ENCODE results near the gene OBSCN. TPM values are rescaled to one million over a fixed set of nuclear protein-coding genes. Genes with fewer than 3 reads are reported as not detected.

The OBSCN gene
- total and polyA plus RNA-seq, 2 donors, result 10.1 to 75.9 TPM

DNA sequence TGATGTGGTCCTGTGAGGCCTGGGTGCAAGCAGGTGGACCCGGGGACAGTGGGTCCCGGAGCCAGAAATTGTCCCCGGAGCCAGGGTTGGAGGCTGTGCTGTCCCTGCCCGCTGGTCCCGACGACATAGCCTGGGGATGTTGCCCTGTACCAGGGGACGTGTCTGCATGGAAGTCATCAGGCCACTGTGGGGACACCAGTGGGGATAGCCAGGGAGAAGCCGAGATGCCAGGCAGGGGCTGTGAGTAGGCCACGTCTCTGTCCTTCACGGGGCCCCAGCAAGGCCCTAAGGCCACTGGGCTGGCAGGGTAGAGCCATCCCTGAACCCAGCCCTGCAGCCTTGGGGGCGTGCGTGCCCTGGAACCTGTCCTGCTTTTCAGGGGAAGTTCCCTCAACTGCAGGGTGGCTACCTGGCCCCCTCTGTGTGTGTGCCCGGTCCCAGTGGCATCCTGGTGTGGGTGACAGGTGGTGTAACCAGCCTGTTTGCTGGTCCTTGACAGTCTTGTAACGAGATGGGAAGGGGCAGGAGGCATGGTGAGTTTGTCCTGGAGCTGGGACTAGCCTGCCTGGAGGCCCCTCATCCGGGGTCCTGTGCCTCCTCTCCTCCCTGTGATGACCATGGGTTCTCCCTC lies 73.2 kb downstream of the OBSCN start:
- WGBS, result 97% methylated on average over 15 of the region's 15 CpGs
- peaks cover 19 to 78% of the 10 kb centered on the region in 2 donors for H3K36me3 ChIP-seq (ENCODE audit: control insufficient read depth in 2 of 2, insufficient read depth in 2 of 2, low read length in 1 of 2)
- no peak for DNase-seq (ENCODE audit: low read depth in 6 of 9, low spot score in 9 of 9)

GRCh38 chr1:228281631-228282328 lies 73.9 kb downstream of the OBSCN start:
- no peak for DNase-seq (ENCODE audit: low read depth in 6 of 9, low spot score in 9 of 9)
- WGBS, result over 99% methylated on average over 16 of the region's 16 CpGs
- peaks cover 22 to 84% of the 10 kb centered on the region in 2 donors for H3K36me3 ChIP-seq (ENCODE audit: control insufficient read depth in 2 of 2, insufficient read depth in 2 of 2, low read length in 1 of 2)

More for the DNA sequence above, 73.2 kb downstream of the OBSCN start:
- peaks cover 0 to 5% of the 10 kb centered on the region in 2 donors for H3K9me3 ChIP-seq (ENCODE audit: control insufficient read depth in 2 of 2, insufficient read depth in 1 of 2, low read length in 1 of 2)
- peaks cover 3 to 6% of the 10 kb centered on the region in 2 donors for H3K4me1 ChIP-seq (ENCODE audit: control insufficient read depth in 2 of 2, insufficient read depth in 2 of 2, low read length in 2 of 2)
- H3K4me3 ChIP-seq (ENCODE audit: low read length in 2 of 2), result no peak overlapping the region
- H3K27me3 ChIP-seq (ENCODE audit: control insufficient read depth in 2 of 2, insufficient read depth in 1 of 2, low read length in 1 of 2), result no peaks in the 10 kb centered on the region
- H3K27ac ChIP-seq (ENCODE audit: low read depth in 1 of 2, low read length in 1 of 2), result no peak overlapping the region

GRCh38 chr1:228282329-228283042 lies 74.6 kb downstream of the OBSCN start:
- Histone ChIP-seq H3K9me3 (ENCODE audit: control insufficient read depth in 2 of 2, insufficient read depth in 1 of 2, low read length in 1 of 2) (no peaks in the 10 kb centered on the region), H3K27ac (ENCODE audit: low read depth in 1 of 2, low read length in 1 of 2) (no peak overlapping the region), H3K4me3 (ENCODE audit: low read length in 2 of 2) (no peak overlapping the region), H3K4me1 (ENCODE audit: control insufficient read depth in 2 of 2, insufficient read depth in 2 of 2, low read length in 2 of 2) (no peaks in the 10 kb centered on the region), H3K36me3 (ENCODE audit: control insufficient read depth in 2 of 2, insufficient read depth in 2 of 2, low read length in 1 of 2) (peaks cover 22 to 82% of the 10 kb centered on the region in 2 donors), H3K27me3 (ENCODE audit: control insufficient read depth in 2 of 2, insufficient read depth in 1 of 2, low read length in 1 of 2) (no peaks in the 10 kb centered on the region)
- no peak for DNase-seq (ENCODE audit: low read depth in 6 of 9, low spot score in 9 of 9)
- WGBS, result 97% methylated on average over 17 of the region's 17 CpGs

More at GRCh38 chr1:228281631-228282328, 73.9 kb downstream of the OBSCN start:
- Histone ChIP-seq H3K27me3 (ENCODE audit: control insufficient read depth in 2 of 2, insufficient read depth in 1 of 2, low read length in 1 of 2) (no peaks in the 10 kb centered on the region), H3K9me3 (ENCODE audit: control insufficient read depth in 2 of 2, insufficient read depth in 1 of 2, low read length in 1 of 2) (no peaks in the 10 kb centered on the region), H3K27ac (ENCODE audit: low read depth in 1 of 2, low read length in 1 of 2) (no peak overlapping the region), H3K4me3 (ENCODE audit: low read length in 2 of 2) (no peak overlapping the region), H3K4me1 (ENCODE audit: control insufficient read depth in 2 of 2, insufficient read depth in 2 of 2, low read length in 2 of 2) (no peaks in the 10 kb centered on the region)

DNA sequence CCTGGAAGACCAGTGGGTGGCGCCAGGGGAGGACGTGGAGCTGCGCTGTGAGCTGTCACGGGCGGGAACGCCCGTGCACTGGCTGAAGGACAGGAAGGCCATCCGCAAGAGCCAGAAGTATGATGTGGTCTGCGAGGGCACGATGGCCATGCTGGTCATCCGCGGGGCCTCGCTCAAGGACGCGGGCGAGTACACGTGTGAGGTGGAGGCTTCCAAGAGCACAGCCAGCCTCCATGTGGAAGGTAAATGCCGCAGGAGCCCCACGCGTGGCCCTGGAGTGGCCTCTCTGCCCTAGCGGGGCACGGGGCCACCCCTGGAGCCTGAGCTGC lies 75.2 kb downstream of the OBSCN start:
- Histone ChIP-seq H3K9me3 (ENCODE audit: control insufficient read depth in 2 of 2, insufficient read depth in 1 of 2, low read length in 1 of 2) (no peaks in the 10 kb centered on the region), H3K36me3 (ENCODE audit: control insufficient read depth in 2 of 2, insufficient read depth in 2 of 2, low read length in 1 of 2) (peaks cover 23 to 80% of the 10 kb centered on the region in 2 donors), H3K27me3 (ENCODE audit: control insufficient read depth in 2 of 2, insufficient read depth in 1 of 2, low read length in 1 of 2) (no peaks in the 10 kb centered on the region), H3K4me1 (ENCODE audit: control insufficient read depth in 2 of 2, insufficient read depth in 2 of 2, low read length in 2 of 2) (no peaks in the 10 kb centered on the region), H3K4me3 (ENCODE audit: low read length in 2 of 2) (no peak overlapping the region), H3K27ac (ENCODE audit: low read depth in 1 of 2, low read length in 1 of 2) (no peak overlapping the region)
- no peak for DNase-seq (ENCODE audit: low read depth in 6 of 9, low spot score in 9 of 9)
- 97% methylated on average over 22 of the region's 22 CpGs for WGBS

- Histone ChIP-seq H3K36me3 (ENCODE audit: control insufficient read depth in 2 of 2, insufficient read depth in 2 of 2, low read length in 1 of 2) (peaks cover 26 to 82% of the 10 kb centered on the region in 2 donors), H3K27ac (ENCODE audit: low read depth in 1 of 2, low read length in 1 of 2) (no peak overlapping the region), H3K4me3 (ENCODE audit: low read length in 2 of 2) (no peak overlapping the region), H3K27me3 (ENCODE audit: control insufficient read depth in 2 of 2, insufficient read depth in 1 of 2, low read length in 1 of 2) (no peaks in the 10 kb centered on the region), H3K9me3 (ENCODE audit: control insufficient read depth in 2 of 2, insufficient read depth in 1 of 2, low read length in 1 of 2) (no peaks in the 10 kb centered on the region), H3K4me1 (ENCODE audit: control insufficient read depth in 2 of 2, insufficient read depth in 2 of 2, low read length in 2 of 2) (no peaks in the 10 kb centered on the region)
- 98% methylated on average over 20 of the region's 20 CpGs for WGBS
- no peak for DNase-seq (ENCODE audit: low read depth in 6 of 9, low spot score in 9 of 9)
Observed at GRCh38 chr1:228283476-228284147, 75.8 kb downstream of the OBSCN start.

GRCh38 chr1:228284148-228284495 lies 76.3 kb downstream of the OBSCN start:
- WGBS, result 95% methylated on average over 3 of the region's 3 CpGs
- no peaks in the 10 kb centered on the region for H3K9me3 ChIP-seq (ENCODE audit: control insufficient read depth in 2 of 2, insufficient read depth in 1 of 2, low read length in 1 of 2)

GRCh38 chr1:228284521-228284920 lies 76.7 kb downstream of the OBSCN start:
- Histone ChIP-seq H3K27ac (ENCODE audit: low read depth in 1 of 2, low read length in 1 of 2) (no peak overlapping the region), H3K36me3 (ENCODE audit: control insufficient read depth in 2 of 2, insufficient read depth in 2 of 2, low read length in 1 of 2) (peaks cover 24 to 77% of the 10 kb centered on the region in 2 donors), H3K27me3 (ENCODE audit: control insufficient read depth in 2 of 2, insufficient read depth in 1 of 2, low read length in 1 of 2) (no peaks in the 10 kb centered on the region), H3K4me1 (ENCODE audit: control insufficient read depth in 2 of 2, insufficient read depth in 2 of 2, low read length in 2 of 2) (no peaks in the 10 kb centered on the region), H3K9me3 (ENCODE audit: control insufficient read depth in 2 of 2, insufficient read depth in 1 of 2, low read length in 1 of 2) (no peaks in the 10 kb centered on the region), H3K4me3 (ENCODE audit: low read length in 2 of 2) (no peak overlapping the region)
- no peak for DNase-seq (ENCODE audit: low read depth in 6 of 9, low spot score in 9 of 9)
- WGBS, result 84% methylated on average over 6 of the region's 6 CpGs

More at GRCh38 chr1:228284148-228284495, 76.3 kb downstream of the OBSCN start:
- Histone ChIP-seq H3K4me3 (ENCODE audit: low read length in 2 of 2) (no peak overlapping the region), H3K27me3 (ENCODE audit: control insufficient read depth in 2 of 2, insufficient read depth in 1 of 2, low read length in 1 of 2) (no peaks in the 10 kb centered on the region), H3K36me3 (ENCODE audit: control insufficient read depth in 2 of 2, insufficient read depth in 2 of 2, low read length in 1 of 2) (peaks cover 24 to 80% of the 10 kb centered on the region in 2 donors), H3K4me1 (ENCODE audit: control insufficient read depth in 2 of 2, insufficient read depth in 2 of 2, low read length in 2 of 2) (no peaks in the 10 kb centered on the region), H3K27ac (ENCODE audit: low read depth in 1 of 2, low read length in 1 of 2) (no peak overlapping the region)
- DNase-seq (ENCODE audit: low read depth in 6 of 9, low spot score in 9 of 9), result no peak

- no peak for DNase-seq (ENCODE audit: low read depth in 6 of 9, low spot score in 9 of 9)
- H3K27ac ChIP-seq (ENCODE audit: low read depth in 1 of 2, low read length in 1 of 2), result no peak overlapping the region
- no peaks in the 10 kb centered on the region for H3K4me1 ChIP-seq (ENCODE audit: control insufficient read depth in 2 of 2, insufficient read depth in 2 of 2, low read length in 2 of 2)
- H3K4me3 ChIP-seq (ENCODE audit: low read length in 2 of 2), result no peak overlapping the region
- no peaks in the 10 kb centered on the region for H3K9me3 ChIP-seq (ENCODE audit: control insufficient read depth in 2 of 2, insufficient read depth in 1 of 2, low read length in 1 of 2)
- WGBS, result 98% methylated on average over 26 of the region's 26 CpGs
- H3K36me3 ChIP-seq (ENCODE audit: control insufficient read depth in 2 of 2, insufficient read depth in 2 of 2, low read length in 1 of 2), result peaks cover 20 to 70% of the 10 kb centered on the region in 2 donors
- H3K27me3 ChIP-seq (ENCODE audit: control insufficient read depth in 2 of 2, insufficient read depth in 1 of 2, low read length in 1 of 2), result no peaks in the 10 kb centered on the region
Observed at GRCh38 chr1:228285661-228286504, 78.0 kb downstream of the OBSCN start.
